NCI-H82 (cell line): ENCODE data around the gene SATL1.
"Not testable (repeated sequence)": the region's sequence is repeated elsewhere in the genome, so short reads cannot be mapped to it uniquely, and the experiment has no call there.

ENCODE experiments used
- DNase-seq: peaks from one replicate; lab custom pipeline; 2025; lab: John Stamatoyannopoulos, UW

SATL1 gene, protein sequence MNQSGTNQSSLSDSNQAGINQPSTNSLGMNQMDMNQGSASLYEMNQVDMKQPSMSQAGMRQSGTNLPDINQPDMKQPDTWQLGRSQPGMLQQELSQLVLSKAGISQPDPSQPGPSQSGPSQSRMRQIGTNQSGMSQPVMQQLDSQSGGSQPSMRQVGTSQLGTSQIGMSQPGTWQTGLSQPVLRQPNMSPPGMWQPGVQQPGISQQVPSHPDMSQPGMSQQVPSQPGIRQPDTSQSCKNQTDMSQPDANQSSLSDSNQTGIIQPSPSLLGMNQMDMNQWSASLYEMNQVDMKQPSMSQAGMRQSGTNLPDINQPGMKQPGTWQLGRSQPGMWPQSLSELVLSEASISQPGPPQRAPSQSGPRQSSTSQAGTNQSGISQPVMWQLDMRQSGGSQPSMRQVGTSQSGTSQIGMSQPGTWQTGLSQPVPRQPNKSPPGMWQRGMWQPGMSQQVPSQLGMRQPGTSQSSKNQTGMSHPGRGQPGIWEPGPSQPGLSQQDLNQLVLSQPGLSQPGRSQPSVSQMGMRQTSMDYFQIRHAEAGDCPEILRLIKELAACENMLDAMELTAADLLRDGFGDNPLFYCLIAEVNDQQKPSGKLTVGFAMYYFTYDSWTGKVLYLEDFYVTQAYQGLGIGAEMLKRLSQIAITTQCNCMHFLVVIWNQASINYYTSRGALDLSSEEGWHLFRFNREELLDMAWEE

DNA sequence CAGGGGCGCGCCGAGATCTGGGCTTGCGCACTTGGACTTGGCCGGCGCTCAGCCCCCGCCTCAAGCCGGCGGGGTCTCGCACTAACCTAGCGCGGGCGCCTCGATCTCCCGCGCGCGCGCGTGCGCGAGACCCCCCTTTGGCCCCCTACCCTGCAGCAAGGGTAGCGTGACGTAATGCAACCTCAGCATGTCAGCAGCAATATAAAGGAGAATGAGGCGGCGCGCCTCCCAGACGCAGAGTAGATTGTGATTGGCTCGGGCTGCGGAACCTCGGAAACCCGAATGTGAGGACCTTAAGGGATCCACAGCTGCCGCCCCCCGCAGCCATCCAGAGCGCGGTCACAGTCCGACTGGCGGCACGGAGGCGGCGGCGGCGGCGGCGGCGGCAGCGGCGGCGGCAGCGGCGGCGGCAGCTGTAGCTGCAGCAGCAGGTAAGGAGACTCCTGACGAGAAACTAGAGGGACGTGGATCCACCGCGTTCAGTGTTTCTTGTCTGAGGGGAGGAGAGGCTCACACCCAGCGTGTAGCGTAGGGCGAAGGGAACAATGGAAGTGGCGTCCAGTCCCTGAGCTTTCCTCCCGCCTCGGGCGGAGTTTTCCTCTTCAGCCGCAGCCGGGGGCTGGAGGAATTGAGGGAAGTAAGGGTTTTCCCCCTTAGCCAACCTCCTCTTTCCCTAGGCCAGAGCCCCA lies at the start of gene SATL1, which contains the start of gene ZNF711:
Gene SATL1 (minus strand): TSS at position 19 of the 689 bp plus-strand sequence. CDS start 134,811 bp downstream, outside the sequence.
Gene ZNF711 (plus strand): TSS at position 231 of the 689 bp plus-strand sequence. CDS start 3,582 bp downstream, outside the sequence.
- DNase-seq = peak; percentile 97

DNA sequence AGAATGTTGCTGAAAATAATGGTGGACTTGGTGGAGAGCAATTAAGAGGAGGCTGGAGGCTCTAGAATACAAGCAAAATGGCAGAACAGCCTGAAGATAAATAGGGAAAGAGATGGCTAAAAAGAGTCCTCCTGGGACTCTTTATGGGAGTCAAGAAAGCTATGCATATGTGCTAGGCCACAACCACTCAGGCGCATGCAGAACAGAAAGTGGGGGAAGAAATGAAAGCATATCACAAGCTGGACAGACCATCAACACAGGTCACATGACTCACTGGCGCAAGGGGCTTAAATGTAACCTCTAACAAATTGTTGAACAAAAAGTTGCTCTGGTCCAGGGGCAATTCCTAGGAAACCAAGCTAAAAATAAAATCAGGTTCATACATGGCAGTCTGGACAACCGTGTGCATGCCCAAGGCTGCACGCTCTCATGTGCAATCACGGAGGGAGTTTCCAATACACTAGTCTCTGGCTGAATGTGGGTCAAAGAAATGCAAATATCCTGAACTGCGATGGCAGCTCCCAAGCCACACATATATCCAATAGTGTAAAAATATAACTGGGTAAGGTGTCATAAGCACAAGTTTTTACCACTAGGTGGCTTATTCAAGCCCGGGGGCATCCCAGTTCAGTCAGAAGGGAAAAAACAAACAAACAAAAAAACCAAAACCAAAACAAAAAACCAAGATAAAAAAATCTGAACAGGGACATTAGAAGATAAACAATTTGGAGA lies 45.6 kb upstream of the SATL1 start:
- no peak for DNase-seq

DNA sequence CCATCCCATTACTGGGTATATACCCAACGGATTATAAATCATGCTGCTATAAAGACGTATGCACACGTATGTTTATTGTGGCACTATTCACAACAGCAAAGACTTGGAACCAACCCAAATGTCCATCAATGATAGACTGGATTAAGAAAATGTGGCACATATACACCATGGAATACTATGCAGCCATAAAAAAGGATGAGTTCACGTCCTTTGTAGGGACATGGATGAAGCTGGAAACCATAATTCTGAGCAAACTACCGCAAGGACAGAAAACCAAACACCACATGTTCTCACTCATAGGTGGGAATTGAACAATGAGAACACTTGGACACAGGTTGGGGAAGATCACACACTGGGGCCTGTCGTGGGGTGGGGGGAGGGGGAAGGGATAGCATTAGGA lies 41.7 kb upstream of the SATL1 start:
- not testable (repeated sequence) for DNase-seq

DNA sequence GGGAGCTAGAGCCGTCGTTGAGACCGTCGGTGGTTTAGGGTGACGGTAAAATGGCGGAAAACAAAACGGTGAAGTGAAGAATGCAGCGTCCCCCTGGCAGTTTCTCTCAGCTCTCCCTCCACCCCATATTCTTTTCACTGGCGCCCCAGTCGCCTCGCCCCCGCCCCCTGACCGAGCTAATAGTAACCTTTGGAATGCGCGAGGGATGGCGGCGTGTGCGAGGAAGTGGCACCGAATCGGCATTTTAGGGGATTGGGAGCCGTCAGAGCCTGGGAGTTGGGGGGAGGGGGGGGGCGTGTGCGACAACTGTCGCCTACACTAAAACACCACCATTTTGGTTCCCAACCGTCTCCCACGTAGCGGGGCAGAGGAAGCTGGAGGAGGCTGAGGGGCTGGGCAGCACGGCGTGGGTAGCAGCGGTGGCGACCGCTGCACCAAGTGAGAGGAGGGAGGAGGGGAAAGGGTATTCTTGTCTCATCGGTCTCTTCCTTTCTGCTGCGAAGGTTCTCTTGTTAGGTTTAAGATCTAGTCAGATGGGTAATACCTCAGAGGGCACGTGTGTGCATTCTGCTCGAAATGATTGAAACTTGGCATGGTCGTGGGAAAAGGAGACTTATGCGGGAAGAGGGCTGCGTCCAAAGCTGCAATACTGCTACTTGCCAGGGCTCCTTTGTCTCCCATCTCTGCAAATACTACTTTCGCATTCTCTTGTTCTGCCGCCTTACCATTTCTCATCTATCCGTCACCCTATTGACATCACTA lies 1.1 kb upstream of the SATL1 start:
- DNase-seq = peak; percentile 65

DNA sequence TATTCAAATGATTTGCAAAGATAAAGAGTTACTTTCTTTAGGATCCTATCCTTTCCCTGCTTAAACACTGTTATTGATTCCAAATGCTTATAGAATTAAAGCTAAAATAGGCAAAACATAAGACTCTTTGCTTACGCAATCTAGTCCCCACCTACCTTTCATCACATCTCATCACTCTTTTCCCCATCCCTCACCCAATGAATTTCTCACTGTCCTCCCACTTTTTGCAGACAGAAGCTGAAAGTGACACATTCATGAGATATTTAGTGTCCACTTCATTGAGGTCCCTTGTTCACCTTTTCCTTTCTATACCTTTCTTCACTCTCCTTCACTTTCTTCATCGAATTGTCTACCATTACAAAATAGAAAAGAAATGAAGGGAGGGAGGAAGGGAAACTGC lies 424 bp downstream of the SATL1 start:
- peak; percentile 32 for DNase-seq

DNA sequence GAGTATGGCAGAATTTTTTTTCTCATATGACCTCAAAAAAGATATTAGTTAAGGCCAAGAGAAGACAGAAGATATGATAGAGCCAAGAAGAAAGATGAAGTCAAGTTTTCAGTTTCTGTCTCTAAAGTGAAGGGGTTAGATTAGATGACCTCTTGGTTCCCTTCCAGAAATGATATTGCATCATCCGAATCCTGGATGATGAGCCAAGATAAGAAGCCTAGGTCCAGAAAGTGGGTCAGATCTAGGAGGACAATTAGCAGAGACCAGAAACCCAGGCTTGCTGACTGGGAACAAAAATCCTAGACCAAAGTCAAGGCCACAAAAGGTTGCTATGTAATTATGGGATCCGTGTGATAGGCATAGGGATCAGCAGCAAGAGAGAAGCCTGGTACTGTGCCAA lies 20.2 kb downstream of the SATL1 start:
- DNase-seq = no peak

DNA sequence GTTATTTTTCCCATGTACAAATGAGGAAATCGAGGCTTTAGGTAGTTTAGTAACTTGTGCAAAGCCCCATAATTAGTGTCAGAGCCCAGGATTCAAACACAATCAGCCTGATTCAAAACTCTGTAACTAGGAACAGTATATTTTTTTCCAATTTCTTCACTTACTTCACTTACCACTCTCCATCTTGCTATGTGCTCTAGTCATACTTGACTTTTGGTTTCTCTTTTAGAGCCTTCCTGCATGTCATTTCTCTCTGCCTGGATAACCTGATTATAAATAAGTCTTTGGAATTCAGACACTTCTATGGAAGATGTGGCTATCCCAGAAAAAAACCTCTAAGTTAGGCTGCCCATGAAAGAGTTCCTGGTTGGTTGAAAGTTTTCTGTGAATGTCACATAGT lies 22.2 kb downstream of the SATL1 start:
- no peak for DNase-seq

DNA sequence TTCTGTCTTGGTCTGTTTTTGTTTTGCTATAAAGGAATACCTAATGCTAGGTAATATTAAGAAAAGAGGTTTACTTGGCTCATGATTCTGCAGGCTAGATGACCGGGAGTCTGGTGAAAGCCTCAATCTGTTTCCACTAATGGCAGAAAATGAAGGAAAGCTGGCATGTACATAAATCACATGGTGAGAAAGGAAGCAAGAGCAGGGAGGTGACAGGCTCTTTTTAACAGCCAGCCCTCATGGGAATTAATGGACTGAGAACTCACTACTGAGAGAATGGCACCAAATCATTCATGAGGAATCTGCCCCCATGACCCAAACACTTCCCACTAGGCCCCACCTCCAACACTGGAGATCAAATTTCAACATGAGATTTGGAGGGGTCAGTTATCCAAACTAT lies 27.6 kb downstream of the SATL1 start:
- no peak for DNase-seq

DNA sequence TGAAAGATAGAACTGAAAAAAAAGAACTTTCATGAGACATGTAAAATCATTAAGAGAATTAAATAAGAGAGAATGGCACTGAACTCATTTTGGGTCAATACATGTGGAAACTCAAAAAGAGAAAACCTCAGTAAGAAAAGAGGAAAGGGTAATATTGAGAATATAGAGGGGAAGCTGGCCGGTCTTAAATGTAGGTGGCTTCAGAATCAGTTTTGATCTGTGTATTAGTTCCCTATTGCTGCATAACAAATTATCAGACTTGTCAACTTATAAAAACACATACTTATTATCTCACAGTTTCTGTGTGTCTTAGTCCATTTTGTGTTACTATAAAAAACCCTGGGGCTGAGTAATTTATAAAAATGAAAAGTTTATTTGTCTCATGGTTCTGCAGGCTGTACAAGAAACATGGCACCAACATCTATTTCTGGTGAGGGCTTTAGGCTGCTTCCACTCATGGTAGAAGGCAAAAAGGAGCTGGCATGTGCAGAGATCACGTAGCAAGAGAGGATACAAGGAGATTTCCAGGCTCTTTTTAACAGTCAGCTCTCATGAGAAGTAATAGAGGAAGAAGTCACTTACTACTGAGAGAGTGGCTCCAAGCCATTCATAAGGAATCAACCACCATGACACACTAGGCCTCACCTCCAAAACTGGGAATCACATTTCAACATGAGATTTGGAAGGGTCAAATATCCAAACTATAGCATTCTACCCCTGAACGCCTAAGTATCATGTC lies 29.6 kb downstream of the SATL1 start:
- DNase-seq = no peak

DNA sequence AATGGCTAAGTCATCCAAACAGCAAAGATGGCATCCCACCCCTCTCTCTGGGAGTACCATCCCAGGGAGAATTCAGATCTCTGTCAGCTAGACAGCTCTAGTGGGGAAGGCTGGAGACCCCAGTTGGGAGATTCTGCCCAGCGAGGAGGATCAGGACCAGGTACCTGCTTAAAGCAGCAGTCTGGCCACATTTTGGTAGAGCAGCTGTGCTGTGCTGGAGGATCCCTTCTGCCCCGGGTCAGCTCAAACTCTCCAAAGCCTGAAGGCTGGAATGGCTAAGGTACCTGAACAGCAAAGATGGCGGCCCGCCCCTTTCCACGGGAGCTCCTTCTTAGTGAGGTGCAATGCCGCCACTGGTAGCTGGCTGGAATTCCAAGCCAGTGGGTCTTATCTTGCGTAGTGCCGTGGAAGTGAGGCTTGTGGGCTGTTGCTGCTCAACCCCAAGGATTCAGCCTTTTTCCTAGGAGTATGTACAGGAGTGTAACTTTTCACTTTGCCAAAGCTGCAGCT lies 40.1 kb downstream of the SATL1 start:
- no peak for DNase-seq

DNA sequence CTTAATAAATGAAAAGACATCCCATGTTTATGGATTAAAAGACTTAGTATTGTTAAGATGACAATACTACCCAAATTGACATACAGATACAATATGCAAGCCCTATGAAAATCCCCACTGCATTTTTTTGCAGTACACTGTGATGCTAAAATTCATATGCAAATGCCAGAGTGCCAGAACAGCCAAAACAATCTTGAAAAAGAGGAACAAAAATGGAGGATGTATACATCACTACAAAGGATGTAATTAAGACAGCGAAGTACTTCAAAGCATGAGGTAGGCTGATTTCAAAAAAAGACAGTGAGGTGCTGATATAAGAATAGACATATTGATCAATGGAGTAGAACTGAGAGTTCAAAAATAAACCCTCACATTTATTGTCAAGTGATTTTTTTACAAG lies 47.3 kb downstream of the SATL1 start:
- no peak for DNase-seq

DNA sequence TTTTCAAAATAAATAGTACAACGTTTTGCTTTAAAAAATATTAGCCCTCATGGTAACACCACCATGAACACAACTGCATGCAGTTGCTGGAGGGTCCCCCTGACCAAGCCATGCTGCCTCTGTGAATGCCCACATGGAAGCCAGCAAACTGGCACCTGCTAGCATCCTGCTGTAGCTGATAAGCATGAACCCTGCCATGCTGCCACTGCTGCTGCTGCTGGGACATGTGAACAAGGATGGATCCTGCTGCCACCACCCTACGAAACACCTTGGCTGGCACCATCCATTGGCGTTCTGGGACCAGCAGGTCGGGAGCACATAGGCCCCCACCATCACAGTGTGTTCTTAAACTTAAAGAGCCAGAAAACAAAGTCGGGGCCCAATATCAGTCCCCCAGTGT lies 83.9 kb downstream of the SATL1 start:
- DNase-seq = no peak

DNA sequence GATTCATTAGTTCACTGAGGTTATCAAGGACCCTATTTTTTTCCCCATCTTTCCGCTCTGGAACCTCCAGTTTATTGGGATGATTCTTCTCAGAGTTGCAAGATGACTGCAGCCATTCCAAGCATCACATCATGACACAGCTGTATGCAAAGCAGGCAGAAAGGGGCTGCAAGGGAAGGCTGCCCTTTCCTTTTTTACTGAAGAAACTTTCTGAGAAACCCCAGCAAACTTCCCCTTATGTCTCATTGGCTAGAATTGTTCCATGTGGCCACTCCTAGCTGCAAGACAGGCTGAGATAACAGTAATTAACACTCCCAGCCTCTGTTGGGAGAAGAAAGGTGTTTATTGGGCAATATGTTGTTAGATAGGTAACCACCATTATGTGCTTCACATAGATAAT lies 102.6 kb downstream of the SATL1 start:
- no peak for DNase-seq

DNA sequence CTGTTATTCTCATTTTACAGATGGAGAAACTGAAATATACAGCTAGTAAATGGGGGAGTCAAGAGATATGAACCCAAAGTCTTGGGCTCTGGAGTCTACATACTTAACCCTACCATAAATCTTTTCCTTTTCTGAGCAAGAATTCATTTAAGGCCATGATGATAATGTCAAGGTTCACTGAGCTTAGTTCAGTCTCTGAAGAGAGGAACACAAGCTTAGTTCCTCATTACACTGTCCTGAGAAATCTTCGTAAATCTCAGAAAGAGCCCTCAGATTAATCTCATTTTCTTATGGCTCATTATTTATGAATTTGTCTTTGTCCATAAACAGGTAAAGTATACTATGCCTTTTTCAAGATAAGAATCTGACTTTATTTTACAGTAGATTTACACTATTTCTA lies 104.2 kb downstream of the SATL1 start:
- no peak for DNase-seq

DNA sequence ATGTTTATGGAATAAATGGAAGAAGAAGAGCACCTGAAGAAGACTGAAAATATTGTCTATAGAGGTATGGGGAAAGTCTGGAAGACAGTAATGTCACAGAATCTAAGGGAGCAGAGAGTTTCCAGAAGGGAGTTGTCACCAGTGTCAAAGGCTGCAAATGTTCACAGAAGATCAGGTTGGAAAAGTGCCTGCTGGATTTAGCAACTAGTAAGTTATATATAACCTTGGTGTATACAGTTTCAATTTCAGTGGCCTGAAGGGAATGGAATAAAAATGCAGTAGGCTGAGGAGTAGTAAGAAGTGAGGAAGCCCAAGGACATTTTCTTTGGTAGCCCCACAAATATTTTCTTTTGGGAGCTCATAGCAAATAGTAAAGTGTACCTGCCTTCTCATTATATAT lies 107.2 kb downstream of the SATL1 start:
- DNase-seq = no peak

DNA sequence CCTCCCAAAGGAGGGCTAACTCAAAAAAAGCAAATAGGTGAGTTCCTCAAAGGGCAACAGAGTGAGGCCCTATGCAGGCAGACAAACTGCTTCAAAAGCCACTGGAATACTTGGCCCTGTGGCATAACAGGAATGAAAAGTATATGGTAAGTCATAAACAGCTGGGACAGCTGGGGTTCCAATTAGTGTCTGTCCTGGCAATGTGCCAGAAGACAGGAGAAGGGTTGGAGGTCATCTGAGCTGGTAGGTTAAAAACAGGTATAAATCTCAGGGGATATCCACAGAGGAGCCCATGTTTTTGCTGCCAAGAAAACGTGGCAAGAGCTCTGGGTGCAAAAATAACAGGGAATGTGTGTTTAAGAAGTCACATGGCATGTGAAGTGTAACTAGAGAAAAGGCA lies 128.3 kb downstream of the SATL1 start:
- peak; percentile 1 for DNase-seq

DNA sequence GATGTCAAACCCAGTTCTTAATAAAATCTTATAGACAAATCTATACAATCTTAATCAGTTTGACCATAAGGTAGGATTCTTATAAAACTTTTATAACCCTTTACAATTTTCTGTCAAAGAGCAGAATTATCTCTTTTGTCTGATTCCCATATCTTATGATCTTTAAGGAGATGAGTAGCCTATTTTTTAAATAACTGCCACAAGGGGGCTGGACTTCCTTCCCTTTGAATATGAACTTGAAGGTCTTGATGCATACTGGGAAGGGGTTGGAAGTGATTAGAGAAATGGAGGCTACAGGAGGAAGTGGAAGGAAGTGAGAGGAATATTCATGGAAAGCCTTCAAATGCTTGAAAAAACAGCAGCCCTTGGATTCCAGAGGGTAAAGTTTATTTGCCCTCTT lies 128.8 kb downstream of the SATL1 start:
- peak; percentile 16 for DNase-seq

DNA sequence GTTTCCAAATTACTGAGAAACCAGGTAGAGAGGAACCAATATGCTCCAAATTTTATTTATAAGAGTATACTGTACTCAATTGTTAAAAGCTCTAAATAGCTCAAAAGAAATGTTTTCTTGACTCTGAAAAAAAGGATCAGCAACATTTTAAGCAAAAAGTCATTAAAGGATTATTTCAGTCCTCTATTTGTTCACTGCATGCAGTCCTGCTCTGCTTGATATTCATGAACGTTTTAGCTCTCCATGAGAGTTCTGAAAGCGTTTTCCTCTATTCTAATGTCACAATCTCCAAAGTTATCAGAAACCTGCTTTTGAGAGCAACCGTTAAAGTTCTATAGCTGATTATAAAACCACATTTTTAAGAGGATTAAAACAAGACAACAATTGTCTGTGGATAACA lies 129.4 kb downstream of the SATL1 start:
- no peak for DNase-seq

DNA sequence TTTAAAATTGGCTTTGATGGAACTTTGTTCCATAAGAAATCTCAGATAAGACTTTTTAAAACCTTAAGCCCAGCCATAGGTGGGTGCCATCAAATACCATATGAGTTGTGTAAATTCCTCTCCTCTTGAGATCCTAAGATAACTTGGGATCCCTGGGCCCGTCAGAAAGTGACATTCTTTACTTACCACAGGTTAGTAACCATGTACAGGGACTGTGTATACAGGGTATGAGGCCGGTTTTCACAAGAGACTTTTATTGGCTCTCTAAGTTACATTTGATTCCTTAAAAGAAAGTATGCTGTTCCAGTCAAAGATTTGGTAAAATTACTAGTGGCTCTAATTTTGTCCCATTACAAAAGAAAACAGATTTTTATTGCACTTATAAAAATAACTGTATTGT lies 129.8 kb downstream of the SATL1 start:
- DNase-seq = no peak

DNA sequence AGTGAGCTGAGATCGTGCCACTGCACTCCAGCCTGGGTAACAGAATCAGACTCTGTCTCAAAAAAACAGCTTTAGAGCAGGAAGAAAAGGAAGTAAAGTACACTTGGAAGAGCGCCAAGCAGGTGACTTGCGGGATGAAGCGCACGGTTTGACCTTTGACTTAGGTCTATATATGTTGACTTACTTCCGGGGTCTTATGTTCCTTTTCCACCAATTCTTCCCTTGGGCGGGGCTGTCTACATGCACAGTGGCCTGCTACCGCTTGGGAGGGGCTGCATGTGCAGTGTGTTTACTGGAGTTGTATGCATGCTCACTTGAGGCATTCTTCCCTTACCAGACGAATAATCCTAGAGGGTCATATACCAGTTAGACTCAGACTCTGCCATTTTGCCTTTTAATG lies 131.3 kb downstream of the SATL1 start:
- no peak for DNase-seq
